Panc1 (cell line): ENCODE data around the gene DEAF1. TPM values are rescaled to one million over a fixed set of nuclear protein-coding genes. Genes with fewer than 3 reads are reported as not detected.

ENCODE experiments used
- ATAC-seq: fragments of 200-7000 bp; cut with Tn5 transposase; 2 replicates; pipeline ENCODE4 v1.9.1; 2020; ENCODE audit warnings: mild to moderate bottlenecking, moderate library complexity
- BruUV-seq: library from RNA; stranded (reverse); fragments of 400-500 nt; replicated peaks from 2 replicates; lab custom pipeline; 2021; lab: Mats Ljungman, UMichigan
- CTCF ChIA-PET: fragments of 300-600 bp; sonication (Branson Sonifier 250); formaldehyde crosslinking; loops from one replicate; lab custom pipeline; 2022; ENCODE audit warnings: antibody characterized with exemption; lab: Charles Lee
- POLR2A ChIA-PET: fragments of 300-600 bp; sonication (Branson Sonifier 250); formaldehyde crosslinking; loops from one replicate; lab custom pipeline; 2022; ENCODE audit warnings: antibody characterized with exemption; lab: Charles Lee
- DNase-seq: peaks from one replicate; pipeline ENCODE4 v3.0.0-alpha.2; 2010; ENCODE audit warnings: low read depth, low spot score
- H3K27ac ChIP-seq: 2 replicates; pipeline ENCODE4 v1.5.1; 2011; ENCODE audit warnings: mild to moderate bottlenecking, low read length, inconsistent platforms
- H3K27me3 ChIP-seq: fragments of 200-500 bp; sonication (Bioruptor generic); 2 replicates; pipeline ENCODE4 v1.6.0; 2014; ENCODE audit warnings: low read length, inconsistent platforms; ENCODE audit not compliant: control insufficient read depth, insufficient read depth
- H3K36me3 ChIP-seq: fragments of 200-500 bp; sonication (Bioruptor generic); 2 replicates; pipeline ENCODE4 v1.5.1; 2014; ENCODE audit warnings: inconsistent platforms, mild to moderate bottlenecking, low read length, moderate library complexity; ENCODE audit not compliant: control insufficient read depth, insufficient read depth
- H3K4me1 ChIP-seq: 2 replicates; pipeline ENCODE4 v1.5.1; 2011; ENCODE audit warnings: inconsistent platforms, mild to moderate bottlenecking, low read length, moderate library complexity; ENCODE audit not compliant: control insufficient read depth, insufficient read depth
- H3K4me3 ChIP-seq, 2 experiments: 2 replicates each; pipeline ENCODE4 v1.5.1; 2011 to 2012; ENCODE audit warnings: low read depth in 2 of 2, low read length in 2 of 2, mild to moderate bottlenecking in 2 of 2, inconsistent platforms in 1 of 2, moderate library complexity in 1 of 2
- H3K9me3 ChIP-seq: fragments of 200-500 bp; sonication (Bioruptor generic); 2 replicates; pipeline ENCODE4 v1.5.1; 2014; ENCODE audit warnings: low read depth, mild to moderate bottlenecking, inconsistent platforms, low read length, moderate library complexity; ENCODE audit not compliant: control insufficient read depth, insufficient read depth
- CTCF ChIP-seq: fragments of 450-650 bp; IDR thresholded peaks from 2 replicates; pipeline ENCODE4 v1.5.1; 2017; ENCODE audit warnings: mild to moderate bottlenecking
- POLR2AphosphoS5 ChIP-seq: IDR thresholded peaks from 2 replicates; pipeline ENCODE4 v1.6.1; 2012; ENCODE audit warnings: mild to moderate bottlenecking, low read depth, low read length, moderate library complexity
- REST ChIP-seq, 2 experiments: IDR thresholded peaks; 2 replicates each; pipeline ENCODE4 v1.6.1; 2011 to 2012; ENCODE audit warnings: low read depth in 2 of 2, control low read depth in 1 of 2, low read length in 1 of 2, mild to moderate bottlenecking in 1 of 2, moderate library complexity in 1 of 2; ENCODE audit not compliant: insufficient read depth in 1 of 2
- SIN3A ChIP-seq: IDR thresholded peaks from 2 replicates; pipeline ENCODE4 v1.6.1; 2012; ENCODE audit warnings: low read depth, mild to moderate bottlenecking, low read length, moderate library complexity, borderline replicate concordance; ENCODE audit not compliant: insufficient read depth
- TCF7L2 ChIP-seq: IDR thresholded peaks from 2 replicates; pipeline ENCODE4 v1.6.1; 2011; ENCODE audit warnings: mild to moderate bottlenecking, low read depth, low read length, inconsistent platforms
- in situ Hi-C: cut with HindIII; loops from 2 replicates; pipeline ENCODE4 v1.10.0; 2016; ENCODE audit warnings: low sequenced_read_pairs, low pct_unique_long_range_greater_than_20kb
- intact Hi-C: fragments of 100-400 bp; cut with micrococcal nuclease; formaldehyde crosslinking; loops from one replicate; pipeline ENCODE4 v1.10.0; 2022; ENCODE audit not compliant: unreplicated experiment
- total RNA-seq: library from RNA; stranded (reverse); gene quantifications from one replicate; pipeline ENCODE4 v1.2.1, GENCODE V29; 2021; ENCODE audit not compliant: unreplicated experiment

DEAF1 gene
- total RNA-seq, 1 experiment from 2014 or later = 105 TPM

GRCh38 chr11:673866-674265 lies 21.2 kb downstream of the DEAF1 start:
- Histone ChIP-seq H3K36me3 (peaks cover 15% of the 10 kb centered on the region), H3K27me3 (no peaks in the 10 kb centered on the region), H3K27ac (no peak overlapping the region), H3K4me3 (no peak overlapping the region), H3K9me3 (no peaks in the 10 kb centered on the region), H3K4me1 (no peaks in the 10 kb centered on the region)
- ChIA-PET POLR2A (no interaction called here), CTCF (interaction anchor here (0.6 kb wide), 1 partner anchor 48 kb away, joined by 3 read pairs; no protein-coding TSS in a partner anchor)
- DNase-seq (no peak), ATAC-seq (no peak)
- in situ Hi-C loops (no loop called here), intact Hi-C loops (no loop called here)
- TF ChIP-seq SIN3A = no peak
- TF ChIP-seq TCF7L2 = no peak
- no peak for TF ChIP-seq CTCF
- TF ChIP-seq REST (IDR thresholded peaks at IDR 0.05; ENCODE audit: insufficient read depth in 1 of 2, low read depth in 2 of 2, low read length in 1 of 2) = no peak
- no peak for TF ChIP-seq POLR2AphosphoS5
- no TSS peak for BruUV-seq

- no peaks in the 10 kb centered on the region for H3K9me3 ChIP-seq
- in situ Hi-C loops = no loop called here
- H3K27ac ChIP-seq = no peak overlapping the region
- DNase-seq (no peak), ATAC-seq (no peak)
- H3K4me3 ChIP-seq = no peak overlapping the region
- intact Hi-C loops = no loop called here
- TF ChIP-seq REST (IDR thresholded peaks at IDR 0.05; ENCODE audit: insufficient read depth in 1 of 2, low read depth in 2 of 2, low read length in 1 of 2) (no peak), CTCF (no peak), POLR2AphosphoS5 (no peak), SIN3A (no peak), TCF7L2 (no peak)
- no TSS peak for BruUV-seq
- CTCF ChIA-PET = no interaction called here
- H3K4me1 ChIP-seq = no peaks in the 10 kb centered on the region
- H3K27me3 ChIP-seq = no peaks in the 10 kb centered on the region
- POLR2A ChIA-PET = no interaction called here
- no peaks in the 10 kb centered on the region for H3K36me3 ChIP-seq
These were observed 29.2 kb downstream of the DEAF1 start for GRCh38 chr11:665704-666281.
